Measurements from ENCODE around the gene PRKCH. TPM values are rescaled to one million over a fixed set of nuclear protein-coding genes. Genes with fewer than 3 reads are reported as not detected.

The PRKCH gene
- polyA plus RNA-seq, 1 donor from 2014 or later = 2.0 TPM

DNA sequence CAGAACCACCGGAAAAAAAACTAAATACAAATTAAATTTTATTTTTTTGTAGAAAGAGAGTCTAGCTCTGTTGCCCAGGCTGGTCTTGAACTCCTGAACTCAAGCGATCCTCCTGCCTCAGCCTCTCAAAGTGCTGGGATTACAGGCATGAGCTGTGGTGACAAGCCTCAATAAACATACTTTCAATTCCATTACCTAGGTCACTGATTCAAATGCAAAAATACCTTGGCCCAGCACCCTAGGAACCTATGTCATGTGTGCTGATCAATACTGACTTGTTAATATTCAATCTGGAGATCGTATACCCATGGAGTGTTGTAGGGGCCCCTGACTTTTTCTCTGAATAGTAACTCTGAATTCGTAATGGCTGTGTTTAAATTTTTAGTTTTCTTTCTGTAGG, 33.2 kb upstream of the PRKCH start:
- Histone ChIP-seq H3K27ac (ENCODE audit: low read length) (no peak overlapping the region), H4K20me1 (ENCODE audit: insufficient read depth) (no peaks in the 10 kb centered on the region), H3K9me3 (ENCODE audit: low read length) (no peaks in the 10 kb centered on the region), H2AFZ (ENCODE audit: low read depth, low read length) (no peak overlapping the region), H3F3A (ENCODE audit: insufficient read depth, low read length, poor library complexity, severe bottlenecking) (no peaks in the 10 kb centered on the region), H3K27me3 (ENCODE audit: insufficient read depth, low read depth, low read length) (peaks cover 14% of the 10 kb centered on the region), H3K4me3 (ENCODE audit: low read length) (no peak overlapping the region), H3K9me2 (ENCODE audit: insufficient read depth, low read length) (no peaks in the 10 kb centered on the region), H3K79me2 (replicated peaks; ENCODE audit: insufficient read depth, low read length) (no peaks in the 10 kb centered on the region), H3K36me3 (ENCODE audit: insufficient read depth, low read length) (no peaks in the 10 kb centered on the region), H3K4me2 (ENCODE audit: low read length) (no peak overlapping the region), H3K9ac (ENCODE audit: low read length) (no peak overlapping the region)
- TF ChIP-seq, protein P1, sequence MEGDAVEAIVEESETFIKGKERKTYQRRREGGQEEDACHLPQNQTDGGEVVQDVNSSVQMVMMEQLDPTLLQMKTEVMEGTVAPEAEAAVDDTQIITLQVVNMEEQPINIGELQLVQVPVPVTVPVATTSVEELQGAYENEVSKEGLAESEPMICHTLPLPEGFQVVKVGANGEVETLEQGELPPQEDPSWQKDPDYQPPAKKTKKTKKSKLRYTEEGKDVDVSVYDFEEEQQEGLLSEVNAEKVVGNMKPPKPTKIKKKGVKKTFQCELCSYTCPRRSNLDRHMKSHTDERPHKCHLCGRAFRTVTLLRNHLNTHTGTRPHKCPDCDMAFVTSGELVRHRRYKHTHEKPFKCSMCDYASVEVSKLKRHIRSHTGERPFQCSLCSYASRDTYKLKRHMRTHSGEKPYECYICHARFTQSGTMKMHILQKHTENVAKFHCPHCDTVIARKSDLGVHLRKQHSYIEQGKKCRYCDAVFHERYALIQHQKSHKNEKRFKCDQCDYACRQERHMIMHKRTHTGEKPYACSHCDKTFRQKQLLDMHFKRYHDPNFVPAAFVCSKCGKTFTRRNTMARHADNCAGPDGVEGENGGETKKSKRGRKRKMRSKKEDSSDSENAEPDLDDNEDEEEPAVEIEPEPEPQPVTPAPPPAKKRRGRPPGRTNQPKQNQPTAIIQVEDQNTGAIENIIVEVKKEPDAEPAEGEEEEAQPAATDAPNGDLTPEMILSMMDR (IDR thresholded peaks at IDR 0.05; ENCODE audit: poor library complexity, severe bottlenecking) = no peak
- no peak for TF ChIP-seq TAF1 (IDR thresholded peaks at IDR 0.05; ENCODE audit: low read depth)
- TF ChIP-seq EP300 (conservative IDR thresholded peaks at IDR 0.05; ENCODE audit: poor library complexity, severe bottlenecking) = no peak
- TF ChIP-seq RAD21 (conservative IDR thresholded peaks at IDR 0.05) = no peak
- TF ChIP-seq, protein P2, sequence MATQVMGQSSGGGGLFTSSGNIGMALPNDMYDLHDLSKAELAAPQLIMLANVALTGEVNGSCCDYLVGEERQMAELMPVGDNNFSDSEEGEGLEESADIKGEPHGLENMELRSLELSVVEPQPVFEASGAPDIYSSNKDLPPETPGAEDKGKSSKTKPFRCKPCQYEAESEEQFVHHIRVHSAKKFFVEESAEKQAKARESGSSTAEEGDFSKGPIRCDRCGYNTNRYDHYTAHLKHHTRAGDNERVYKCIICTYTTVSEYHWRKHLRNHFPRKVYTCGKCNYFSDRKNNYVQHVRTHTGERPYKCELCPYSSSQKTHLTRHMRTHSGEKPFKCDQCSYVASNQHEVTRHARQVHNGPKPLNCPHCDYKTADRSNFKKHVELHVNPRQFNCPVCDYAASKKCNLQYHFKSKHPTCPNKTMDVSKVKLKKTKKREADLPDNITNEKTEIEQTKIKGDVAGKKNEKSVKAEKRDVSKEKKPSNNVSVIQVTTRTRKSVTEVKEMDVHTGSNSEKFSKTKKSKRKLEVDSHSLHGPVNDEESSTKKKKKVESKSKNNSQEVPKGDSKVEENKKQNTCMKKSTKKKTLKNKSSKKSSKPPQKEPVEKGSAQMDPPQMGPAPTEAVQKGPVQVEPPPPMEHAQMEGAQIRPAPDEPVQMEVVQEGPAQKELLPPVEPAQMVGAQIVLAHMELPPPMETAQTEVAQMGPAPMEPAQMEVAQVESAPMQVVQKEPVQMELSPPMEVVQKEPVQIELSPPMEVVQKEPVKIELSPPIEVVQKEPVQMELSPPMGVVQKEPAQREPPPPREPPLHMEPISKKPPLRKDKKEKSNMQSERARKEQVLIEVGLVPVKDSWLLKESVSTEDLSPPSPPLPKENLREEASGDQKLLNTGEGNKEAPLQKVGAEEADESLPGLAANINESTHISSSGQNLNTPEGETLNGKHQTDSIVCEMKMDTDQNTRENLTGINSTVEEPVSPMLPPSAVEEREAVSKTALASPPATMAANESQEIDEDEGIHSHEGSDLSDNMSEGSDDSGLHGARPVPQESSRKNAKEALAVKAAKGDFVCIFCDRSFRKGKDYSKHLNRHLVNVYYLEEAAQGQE (IDR thresholded peaks at IDR 0.05; ENCODE audit: borderline replicate concordance) = no peak
- no peak for TF ChIP-seq MXI1 (conservative IDR thresholded peaks at IDR 0.05; ENCODE audit: poor library complexity, severe bottlenecking)
- TF ChIP-seq SMC3 (conservative IDR thresholded peaks at IDR 0.05; ENCODE audit: poor library complexity) = no peak
- TF ChIP-seq POLR2AphosphoS5 (IDR thresholded peaks at IDR 0.05) = no peak
- no peak for TF ChIP-seq EZH2 (IDR thresholded peaks at IDR 0.05; ENCODE audit: borderline replicate concordance, insufficient read depth, low read length, poor library complexity, severe bottlenecking)

DNA sequence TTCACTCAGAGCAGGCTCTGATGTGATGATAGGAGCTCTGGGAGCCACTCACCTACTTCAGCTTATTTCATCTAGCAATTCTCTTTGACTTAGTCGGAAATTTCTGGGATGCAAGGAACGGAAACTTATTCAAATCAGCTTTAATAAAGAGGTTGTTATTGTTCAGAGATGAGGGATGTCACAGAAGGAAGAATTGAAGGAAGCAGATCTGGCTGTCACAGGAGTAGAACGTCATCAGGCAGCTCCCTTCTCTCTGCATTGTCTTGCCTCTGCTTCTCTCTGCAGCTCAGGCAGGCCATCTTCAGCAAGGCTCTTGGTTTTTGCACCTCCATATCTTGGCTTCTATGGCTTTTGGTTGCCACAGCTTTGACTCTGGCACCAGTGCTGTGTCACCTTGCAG, 32.7 kb upstream of the PRKCH start:
- H3K9me3 ChIP-seq (ENCODE audit: low read length) = no peaks in the 10 kb centered on the region
- H3K4me3 ChIP-seq (ENCODE audit: low read length) = no peak overlapping the region
- H3K79me2 ChIP-seq (replicated peaks; ENCODE audit: insufficient read depth, low read length) = no peaks in the 10 kb centered on the region
- no peak overlapping the region for H3K9ac ChIP-seq (ENCODE audit: low read length)
- H3K27ac ChIP-seq (ENCODE audit: low read length) = no peak overlapping the region
- no peaks in the 10 kb centered on the region for H3K9me2 ChIP-seq (ENCODE audit: insufficient read depth, low read length)
- no peak overlapping the region for H2AFZ ChIP-seq (ENCODE audit: low read depth, low read length)
- no peaks in the 10 kb centered on the region for H3K36me3 ChIP-seq (ENCODE audit: insufficient read depth, low read length)
- no peaks in the 10 kb centered on the region for H3F3A ChIP-seq (ENCODE audit: insufficient read depth, low read length, poor library complexity, severe bottlenecking)
- H3K4me2 ChIP-seq (ENCODE audit: low read length) = no peak overlapping the region
- TF ChIP-seq TAF1 (IDR thresholded peaks at IDR 0.05; ENCODE audit: low read depth) = no peak
- no peak for TF ChIP-seq POLR2AphosphoS5 (IDR thresholded peaks at IDR 0.05)
- TF ChIP-seq SMC3 (conservative IDR thresholded peaks at IDR 0.05; ENCODE audit: poor library complexity) = no peak
- TF ChIP-seq RAD21 (conservative IDR thresholded peaks at IDR 0.05) = no peak
- TF ChIP-seq, protein P2 (IDR thresholded peaks at IDR 0.05; ENCODE audit: borderline replicate concordance) = no peak
- no peak for TF ChIP-seq EP300 (conservative IDR thresholded peaks at IDR 0.05; ENCODE audit: poor library complexity, severe bottlenecking)
- TF ChIP-seq MXI1 (conservative IDR thresholded peaks at IDR 0.05; ENCODE audit: poor library complexity, severe bottlenecking) = no peak
- H4K20me1 ChIP-seq (ENCODE audit: insufficient read depth) = no peaks in the 10 kb centered on the region
- peaks cover 9% of the 10 kb centered on the region for H3K27me3 ChIP-seq (ENCODE audit: insufficient read depth, low read depth, low read length)
